Measurements from ENCODE around the gene PDPK1.
"Not testable (repeated sequence)": the region's sequence is repeated elsewhere in the genome, so short reads cannot be mapped to it uniquely, and the experiment has no call there.

PDPK1 gene

DNA sequence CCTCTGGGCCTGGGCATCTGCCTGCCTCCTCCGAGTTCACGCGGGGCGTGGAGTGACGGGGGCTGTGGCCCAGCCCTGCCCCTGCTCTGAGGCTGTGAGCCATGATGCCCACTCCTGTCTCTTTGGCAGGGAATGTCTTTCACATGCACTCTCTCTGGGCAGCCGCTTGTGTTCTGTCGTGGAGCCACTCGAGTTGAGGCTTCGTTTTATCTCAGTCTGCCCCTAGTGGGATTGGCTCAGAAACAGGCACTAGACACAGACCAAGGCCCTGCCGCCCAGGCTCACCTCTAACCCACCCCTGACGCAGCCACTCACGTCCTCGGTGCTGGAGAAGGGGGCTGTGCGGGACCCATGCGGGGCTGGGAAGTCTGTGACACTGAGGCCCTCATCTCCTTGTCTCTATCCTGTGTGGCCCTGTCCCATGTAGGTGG lies 77.0 kb downstream of the PDPK1 start:
- in situ Hi-C loops (cut with MboI; ENCODE audit: low sequenced_read_pairs, unreplicated experiment) = no loop called here
- no peak for DNase-seq (ENCODE audit: low spot score)
- TF ChIP-seq, protein P1, sequence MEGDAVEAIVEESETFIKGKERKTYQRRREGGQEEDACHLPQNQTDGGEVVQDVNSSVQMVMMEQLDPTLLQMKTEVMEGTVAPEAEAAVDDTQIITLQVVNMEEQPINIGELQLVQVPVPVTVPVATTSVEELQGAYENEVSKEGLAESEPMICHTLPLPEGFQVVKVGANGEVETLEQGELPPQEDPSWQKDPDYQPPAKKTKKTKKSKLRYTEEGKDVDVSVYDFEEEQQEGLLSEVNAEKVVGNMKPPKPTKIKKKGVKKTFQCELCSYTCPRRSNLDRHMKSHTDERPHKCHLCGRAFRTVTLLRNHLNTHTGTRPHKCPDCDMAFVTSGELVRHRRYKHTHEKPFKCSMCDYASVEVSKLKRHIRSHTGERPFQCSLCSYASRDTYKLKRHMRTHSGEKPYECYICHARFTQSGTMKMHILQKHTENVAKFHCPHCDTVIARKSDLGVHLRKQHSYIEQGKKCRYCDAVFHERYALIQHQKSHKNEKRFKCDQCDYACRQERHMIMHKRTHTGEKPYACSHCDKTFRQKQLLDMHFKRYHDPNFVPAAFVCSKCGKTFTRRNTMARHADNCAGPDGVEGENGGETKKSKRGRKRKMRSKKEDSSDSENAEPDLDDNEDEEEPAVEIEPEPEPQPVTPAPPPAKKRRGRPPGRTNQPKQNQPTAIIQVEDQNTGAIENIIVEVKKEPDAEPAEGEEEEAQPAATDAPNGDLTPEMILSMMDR (IDR thresholded peaks at IDR 0.05; ENCODE audit: borderline replicate concordance, control extremely low read depth, extremely low read depth, insufficient read depth, missing control alignments) = no peak

DNA sequence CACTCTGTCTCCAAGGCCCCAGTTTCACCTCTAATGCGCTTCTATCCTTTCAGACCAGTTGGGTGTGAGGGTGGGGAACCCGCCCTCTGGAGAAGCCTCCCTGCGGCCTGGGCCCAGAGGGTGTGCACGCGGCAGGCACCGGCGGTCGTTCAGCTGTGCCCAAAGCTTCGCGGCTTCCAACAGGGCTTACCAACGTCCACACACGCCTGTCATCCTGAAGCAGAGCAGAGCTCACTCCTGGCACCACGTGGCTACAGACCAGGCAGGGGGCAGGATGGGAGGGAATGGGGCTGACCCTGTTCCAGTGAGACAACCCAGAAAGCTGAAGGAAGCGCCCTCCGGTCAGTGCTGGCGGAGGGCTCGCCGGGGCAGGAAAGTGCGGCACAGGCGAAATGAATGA lies 81.1 kb downstream of the PDPK1 start:
- in situ Hi-C loops (cut with MboI; ENCODE audit: low sequenced_read_pairs, unreplicated experiment); DNase-seq (ENCODE audit: low spot score): not testable (repeated sequence)

- not testable (repeated sequence) for DNase-seq (ENCODE audit: low spot score)
Observed at GRCh38 chr16:2619628-2620027, 81.8 kb downstream of the PDPK1 start.

GRCh38 chr16:2620870-2621269 lies 83.0 kb downstream of the PDPK1 start:
- in situ Hi-C loops (cut with MboI; ENCODE audit: low sequenced_read_pairs, unreplicated experiment); DNase-seq (ENCODE audit: low spot score): not testable (repeated sequence)

More at GRCh38 chr16:2619628-2620027, 81.8 kb downstream of the PDPK1 start:
- in situ Hi-C loops (cut with MboI; ENCODE audit: low sequenced_read_pairs, unreplicated experiment) = not testable (repeated sequence)

DNA sequence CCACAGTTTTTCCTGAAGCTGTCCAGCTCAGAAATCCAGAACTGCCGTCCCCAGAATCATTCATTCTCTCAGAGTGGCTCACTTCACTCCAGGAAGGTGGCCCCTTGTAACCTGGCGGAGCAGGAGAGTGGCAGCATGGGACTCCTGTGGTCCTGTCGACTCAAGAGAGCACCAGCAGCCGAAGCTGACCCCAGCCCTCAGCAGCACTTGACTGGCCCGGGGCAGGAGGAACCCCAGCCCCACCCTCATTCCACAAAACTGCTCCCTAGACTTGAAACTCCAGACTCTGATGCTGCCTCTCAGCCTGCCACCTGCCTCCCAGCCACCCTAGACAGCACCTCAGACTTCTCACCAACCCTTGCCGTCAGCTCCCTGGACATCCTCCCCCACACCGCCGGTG lies 83.6 kb downstream of the PDPK1 start:
- in situ Hi-C loops (cut with MboI; ENCODE audit: low sequenced_read_pairs, unreplicated experiment); DNase-seq (ENCODE audit: low spot score): not testable (repeated sequence)

DNA sequence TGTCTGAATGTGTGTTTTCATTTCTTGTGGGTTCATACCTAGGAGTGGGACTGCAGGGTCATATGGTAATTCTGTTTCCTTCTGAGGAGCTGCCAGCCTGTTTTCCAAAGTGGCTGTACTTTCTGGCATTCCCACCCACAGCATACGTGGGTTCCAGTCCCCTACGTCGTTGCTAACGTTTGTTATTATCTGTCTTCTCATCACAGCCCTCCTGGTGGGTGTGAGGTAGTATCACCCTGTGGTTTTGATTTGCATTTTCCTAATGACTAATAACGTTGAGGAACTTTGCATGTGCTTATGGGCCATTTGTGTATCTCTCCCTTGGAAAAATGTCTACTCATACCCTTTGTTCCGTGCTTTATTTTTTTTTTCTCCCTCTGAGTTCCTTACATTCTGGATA lies 89.3 kb downstream of the PDPK1 start:
- DNase-seq (ENCODE audit: low spot score); in situ Hi-C loops (cut with MboI; ENCODE audit: low sequenced_read_pairs, unreplicated experiment): not testable (repeated sequence)

DNA sequence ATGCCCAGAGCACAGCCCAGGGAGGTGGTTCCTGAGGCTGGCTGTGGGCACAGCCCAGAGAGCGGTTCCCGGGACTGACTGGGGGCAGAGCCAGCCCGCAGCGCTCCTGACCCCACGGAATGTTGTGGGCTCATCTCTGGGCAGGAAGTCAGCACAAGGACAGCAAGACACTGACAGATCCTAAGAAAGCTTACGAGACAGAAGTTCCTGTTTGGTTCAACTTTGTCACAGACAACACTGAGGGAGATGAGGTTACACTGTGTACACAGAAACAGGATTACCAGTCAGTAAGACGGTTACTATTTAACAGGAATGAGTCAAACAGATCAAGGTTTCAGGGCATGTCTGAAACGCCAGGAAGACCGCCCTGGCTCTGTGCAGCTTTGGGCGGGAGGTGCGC lies 93.4 kb downstream of the PDPK1 start:
- DNase-seq (ENCODE audit: low spot score); in situ Hi-C loops (cut with MboI; ENCODE audit: low sequenced_read_pairs, unreplicated experiment): not testable (repeated sequence)

- DNase-seq (ENCODE audit: low spot score); in situ Hi-C loops (cut with MboI; ENCODE audit: low sequenced_read_pairs, unreplicated experiment): not testable (repeated sequence)
Observed at GRCh38 chr16:2632291-2632690, 94.5 kb downstream of the PDPK1 start.

GRCh38 chr16:2639071-2639721 lies 101.4 kb downstream of the PDPK1 start:
- TF ChIP-seq, protein P1 (IDR thresholded peaks at IDR 0.05; ENCODE audit: borderline replicate concordance, control extremely low read depth, extremely low read depth, insufficient read depth, missing control alignments) = peak; percentile 32
- DNase-seq (ENCODE audit: low spot score); in situ Hi-C loops (cut with MboI; ENCODE audit: low sequenced_read_pairs, unreplicated experiment): not testable (repeated sequence)

GRCh38 chr16:2639722-2640072 lies 101.9 kb downstream of the PDPK1 start:
- in situ Hi-C loops (cut with MboI; ENCODE audit: low sequenced_read_pairs, unreplicated experiment) = not testable (repeated sequence)

GRCh38 chr16:2642561-2642960 lies 104.7 kb downstream of the PDPK1 start:
- DNase-seq (ENCODE audit: low spot score); in situ Hi-C loops (cut with MboI; ENCODE audit: low sequenced_read_pairs, unreplicated experiment): not testable (repeated sequence)

More at GRCh38 chr16:2639722-2640072, 101.9 kb downstream of the PDPK1 start:
- DNase-seq (ENCODE audit: low spot score) = not testable (repeated sequence)

DNA sequence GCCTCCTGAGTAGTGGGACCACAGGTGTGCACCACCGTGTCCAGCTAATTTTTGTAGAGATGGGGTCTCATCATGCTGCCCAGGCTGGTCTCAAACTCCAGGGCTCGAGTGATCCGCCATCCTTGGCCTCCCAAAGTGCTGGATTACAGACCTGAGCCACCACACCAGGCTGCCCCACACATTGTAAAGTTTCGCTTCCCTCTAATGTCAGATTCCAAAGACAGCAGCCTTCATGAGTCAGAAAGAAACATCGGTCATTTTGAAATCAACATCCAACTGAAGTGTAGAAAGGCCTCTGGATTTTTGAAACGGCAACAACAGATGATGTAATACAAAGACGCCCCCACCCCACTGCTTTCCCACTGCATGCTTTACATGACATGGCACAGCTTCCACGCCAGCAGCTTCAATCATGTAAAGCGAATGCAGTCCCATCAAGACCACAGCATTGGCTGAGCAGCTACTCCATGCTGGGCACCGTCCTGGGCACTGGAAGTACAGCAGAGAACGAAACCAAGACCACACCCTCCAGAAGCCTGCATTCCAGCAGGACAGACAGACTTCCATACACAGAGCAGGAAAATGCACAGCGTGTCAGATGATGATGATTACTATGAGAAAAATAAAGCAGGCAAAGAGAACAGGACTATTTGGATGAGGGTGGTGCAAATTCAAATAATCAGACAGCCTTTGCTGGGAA lies 107.1 kb downstream of the PDPK1 start:
- DNase-seq (ENCODE audit: low spot score); in situ Hi-C loops (cut with MboI; ENCODE audit: low sequenced_read_pairs, unreplicated experiment): not testable (repeated sequence)

DNA sequence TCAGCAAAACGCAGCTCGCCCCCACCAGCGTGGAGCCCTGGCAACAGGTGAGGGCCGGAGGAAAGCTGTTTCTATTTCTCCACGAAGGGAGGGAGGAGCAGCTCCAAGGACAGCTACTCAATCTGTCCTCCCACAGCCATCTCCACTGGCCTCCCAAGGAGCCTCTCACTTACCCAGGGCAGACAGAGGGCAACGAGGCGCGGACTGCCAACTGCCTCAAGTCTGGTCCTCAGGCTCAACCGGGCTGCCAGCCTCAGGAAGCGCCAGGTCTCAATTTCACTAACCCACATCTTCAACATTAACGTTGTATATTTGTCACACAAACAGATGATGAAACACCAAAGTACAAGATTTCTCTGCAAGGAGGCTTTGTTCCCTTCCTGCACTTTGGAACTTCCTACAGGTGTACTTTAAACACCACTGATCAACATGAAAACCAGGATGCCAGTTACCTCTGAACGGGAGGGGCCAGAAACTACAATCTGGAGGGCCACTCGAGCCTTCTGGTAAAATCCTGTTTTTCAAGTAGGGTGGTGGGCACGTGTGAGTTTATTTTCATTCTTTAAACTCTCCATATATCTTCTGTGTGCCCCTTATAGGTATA lies 113.5 kb downstream of the PDPK1 start:
- DNase-seq (ENCODE audit: low spot score); in situ Hi-C loops (cut with MboI; ENCODE audit: low sequenced_read_pairs, unreplicated experiment): not testable (repeated sequence)

Data from GM13976 (cell line).